Esophagus muscularis mucosa (tissue), 4 donors: Measurements from ENCODE around the gene LRRC14B. TPM values are rescaled to one million over a fixed set of nuclear protein-coding genes. Genes with fewer than 3 reads are reported as not detected.
A peak's percentile ranks its signal among the peaks of the same experiment; 100 is the strongest.
"Not testable (repeated sequence)": the region's sequence is repeated elsewhere in the genome, so short reads cannot be mapped to it uniquely, and the experiment has no call there.

Experiments used
- DNase-seq: peaks from one replicate; pipeline ENCODE4 v3.0.0-alpha.2; 2017; ENCODE audit errors: extremely low spot score
- H3K27ac ChIP-seq, 4 donors: fragments of 200-600 bp; sonication (generic); replicated peaks in 1 of 4; 1 replicate in 3 of 4; 2 replicates in 1 of 4; pipeline ENCODE4 v1.5.1; 2016 to 2019; ENCODE audit warnings: mild to moderate bottlenecking in 1 of 4
- H3K27me3 ChIP-seq, 4 donors: fragments of 200-600 bp; sonication (generic); one replicate each; pipeline versions ENCODE4 v1.5.1 to v1.6.0; 2016 to 2019
- H3K36me3 ChIP-seq, 4 donors: fragments of 200-600 bp; sonication (generic); one replicate each; pipeline ENCODE4 v1.5.1; 2016 to 2019
- H3K4me1 ChIP-seq, 4 donors: fragments of 200-600 bp; sonication (generic); one replicate each; pipeline ENCODE4 v1.5.1; 2016 to 2019
- H3K4me3 ChIP-seq, 4 donors: fragments of 200-600 bp; sonication (generic); 1 replicate in 2 of 4; 2 replicates in 2 of 4; pipeline ENCODE4 v1.5.1; 2016 to 2019; ENCODE audit warnings: mild to moderate bottlenecking in 4 of 4, moderate library complexity in 1 of 4
- H3K9me3 ChIP-seq, 4 donors: fragments of 200-600 bp; sonication (generic); 1 replicate in 3 of 4; 2 replicates in 1 of 4; pipeline ENCODE4 v1.5.1; 2016 to 2019
- EP300 ChIP-seq: sonication (generic); formaldehyde crosslinking; IDR thresholded peaks from one replicate; pipeline ENCODE4 v1.6.1; 2017; ENCODE audit warnings: antibody characterized with exemption
- POLR2A ChIP-seq: fragments of 450-650 bp; IDR thresholded peaks from one replicate; pipeline ENCODE4 v1.6.1; 2017; ENCODE audit warnings: antibody characterized with exemption, moderate library complexity, mild to moderate bottlenecking, low read depth
- POLR2AphosphoS5 ChIP-seq, 2 donors: sonication (generic); formaldehyde crosslinking; IDR thresholded peaks; one replicate each; pipeline ENCODE4 v1.6.1; 2017; ENCODE audit warnings: antibody characterized with exemption in 2 of 2
- WGBS: methylation state at CpG from one replicate; pipeline ENCODE4 v1.1.5; 2018; 5-methylcytosine and 5-hydroxymethylcytosine counted together
- intact Hi-C: fragments of 100-400 bp; cut with DNase I; formaldehyde crosslinking; loops from one replicate; pipeline ENCODE4 v1.15.1; 2023
- total RNA-seq, 4 donors: library from RNA; depleted of rRNA; stranded (reverse); fragments of >200 nt; gene quantifications; one replicate each; pipeline versions ENCODE4 v1.1.0 to v1.2.1, GENCODE V29; 2016
- TF ChIP-seq, protein P1 (sequence below), 3 experiments: fragments of 200-600 bp in 2 of 3; fragments of 450-650 bp in 1 of 3; sonication (generic) in 2 of 3; IDR thresholded peaks; one replicate each; pipeline ENCODE4 v1.5.1; 2017 to 2019; ENCODE audit warnings: antibody characterized with exemption in 3 of 3, mild to moderate bottlenecking in 2 of 3, moderate library complexity in 1 of 3

LRRC14B gene
- total RNA-seq, 4 donors from 2014 or later, result not detected

DNA sequence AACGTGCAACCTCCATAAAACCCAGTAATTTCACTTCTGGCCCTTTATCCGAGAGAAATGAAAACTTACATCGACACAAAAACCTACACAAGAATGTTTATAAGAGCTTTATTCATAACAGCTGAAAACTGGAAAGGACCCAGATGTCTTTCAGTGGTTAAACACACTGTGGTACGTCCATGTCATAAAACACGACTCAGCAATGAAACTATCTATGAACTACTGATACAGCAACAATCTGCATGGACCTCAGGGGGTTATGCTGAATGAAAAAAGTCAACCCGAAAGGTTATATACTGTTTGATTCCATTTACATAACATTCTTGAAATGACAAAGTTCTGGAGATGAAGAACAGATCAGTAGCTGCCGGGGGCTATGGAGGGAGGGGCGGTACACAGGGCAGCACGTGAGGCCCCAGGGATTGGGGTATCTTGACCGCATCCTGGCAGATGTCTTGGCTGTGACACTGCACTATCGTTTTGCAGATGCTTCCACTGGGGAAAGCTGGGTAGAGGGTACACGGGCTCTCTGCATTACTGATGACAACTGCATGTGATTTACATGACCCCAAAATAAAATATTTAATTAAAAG is 22.6 kb downstream of the LRRC14B start:
- Histone ChIP-seq H3K4me3 (no peak overlapping the region), H3K4me1 (peaks cover 4 to 31% (median 24%) of the 10 kb centered on the region in 4 donors), H3K27ac (no peak overlapping the region), H3K27me3 (no peaks in the 10 kb centered on the region), H3K9me3 (no peaks in the 10 kb centered on the region), H3K36me3 (peaks cover 0 to 22% (median 4%) of the 10 kb centered on the region in 4 donors)
- WGBS, result 93% methylated on average over 12 of the region's 12 CpGs
- TF ChIP-seq EP300 (no peak), POLR2AphosphoS5 (IDR thresholded peaks at IDR 0.05) (no peak), POLR2A (no peak)
- TF ChIP-seq, protein P1, sequence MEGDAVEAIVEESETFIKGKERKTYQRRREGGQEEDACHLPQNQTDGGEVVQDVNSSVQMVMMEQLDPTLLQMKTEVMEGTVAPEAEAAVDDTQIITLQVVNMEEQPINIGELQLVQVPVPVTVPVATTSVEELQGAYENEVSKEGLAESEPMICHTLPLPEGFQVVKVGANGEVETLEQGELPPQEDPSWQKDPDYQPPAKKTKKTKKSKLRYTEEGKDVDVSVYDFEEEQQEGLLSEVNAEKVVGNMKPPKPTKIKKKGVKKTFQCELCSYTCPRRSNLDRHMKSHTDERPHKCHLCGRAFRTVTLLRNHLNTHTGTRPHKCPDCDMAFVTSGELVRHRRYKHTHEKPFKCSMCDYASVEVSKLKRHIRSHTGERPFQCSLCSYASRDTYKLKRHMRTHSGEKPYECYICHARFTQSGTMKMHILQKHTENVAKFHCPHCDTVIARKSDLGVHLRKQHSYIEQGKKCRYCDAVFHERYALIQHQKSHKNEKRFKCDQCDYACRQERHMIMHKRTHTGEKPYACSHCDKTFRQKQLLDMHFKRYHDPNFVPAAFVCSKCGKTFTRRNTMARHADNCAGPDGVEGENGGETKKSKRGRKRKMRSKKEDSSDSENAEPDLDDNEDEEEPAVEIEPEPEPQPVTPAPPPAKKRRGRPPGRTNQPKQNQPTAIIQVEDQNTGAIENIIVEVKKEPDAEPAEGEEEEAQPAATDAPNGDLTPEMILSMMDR (IDR thresholded peaks at IDR 0.05), result no peak
- intact Hi-C loops, result no loop called here
- no peak for DNase-seq

DNA sequence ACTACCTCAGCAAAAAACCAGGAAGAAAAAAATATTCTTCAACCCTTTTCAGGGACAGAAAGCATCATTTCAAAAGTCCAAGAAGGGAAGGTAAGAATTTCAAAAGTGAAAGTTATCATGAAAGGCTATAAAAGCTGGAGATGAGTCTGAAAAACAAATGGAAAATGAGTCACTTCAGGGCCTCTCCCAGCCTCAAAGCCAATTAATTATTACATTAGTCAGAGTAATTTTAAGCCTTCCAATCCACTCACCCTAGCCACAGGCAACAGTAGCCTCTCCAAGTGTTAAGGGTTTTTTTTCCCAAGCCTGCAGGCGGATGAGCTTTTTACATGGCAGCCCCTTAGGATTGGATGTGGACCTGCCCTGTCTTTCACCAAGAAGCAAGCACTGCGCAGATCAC is 24.0 kb downstream of the LRRC14B start:
- peaks cover 0 to 22% (median 4%) of the 10 kb centered on the region in 4 donors for H3K36me3 ChIP-seq
- WGBS, result 75% methylated on average over 2 of the region's 2 CpGs

DNA sequence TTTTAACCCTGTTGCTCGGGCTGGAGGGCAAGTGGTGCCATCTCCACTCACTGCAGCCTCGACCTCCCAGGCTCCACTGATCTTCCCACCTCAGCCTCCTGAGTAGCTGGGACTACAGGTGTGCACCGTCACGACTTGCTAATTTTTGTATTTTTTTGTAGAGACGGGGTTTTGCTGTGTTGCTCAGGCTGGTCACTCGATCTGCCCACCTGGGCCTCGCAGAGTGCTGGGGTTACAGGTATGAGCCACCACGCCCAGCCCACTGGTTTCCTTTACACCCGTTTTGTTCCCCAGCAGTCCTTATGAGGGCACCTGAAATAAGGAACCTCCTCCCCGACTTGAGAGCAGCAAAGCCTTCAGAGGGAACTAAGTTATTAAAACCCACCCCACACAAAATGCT is 24.8 kb downstream of the LRRC14B start:
- H3K4me3 ChIP-seq, H3K27ac ChIP-seq, H3K9me3 ChIP-seq, intact Hi-C loops, H3K27me3 ChIP-seq, DNase-seq: not testable (repeated sequence)
- peaks cover 0 to 22% (median 4%) of the 10 kb centered on the region in 4 donors for H3K36me3 ChIP-seq
- WGBS, result 85% methylated on average over 9 of the region's 10 CpGs
- peaks cover 14 to 50% (median 41%) of the 10 kb centered on the region in 4 donors for H3K4me1 ChIP-seq

More for the DNA sequence above, 24.0 kb downstream of the LRRC14B start:
- H3K27me3 ChIP-seq, H3K9me3 ChIP-seq, H3K27ac ChIP-seq, intact Hi-C loops, DNase-seq, H3K4me3 ChIP-seq: not testable (repeated sequence)
- peaks cover 10 to 42% (median 33%) of the 10 kb centered on the region in 4 donors for H3K4me1 ChIP-seq

DNA sequence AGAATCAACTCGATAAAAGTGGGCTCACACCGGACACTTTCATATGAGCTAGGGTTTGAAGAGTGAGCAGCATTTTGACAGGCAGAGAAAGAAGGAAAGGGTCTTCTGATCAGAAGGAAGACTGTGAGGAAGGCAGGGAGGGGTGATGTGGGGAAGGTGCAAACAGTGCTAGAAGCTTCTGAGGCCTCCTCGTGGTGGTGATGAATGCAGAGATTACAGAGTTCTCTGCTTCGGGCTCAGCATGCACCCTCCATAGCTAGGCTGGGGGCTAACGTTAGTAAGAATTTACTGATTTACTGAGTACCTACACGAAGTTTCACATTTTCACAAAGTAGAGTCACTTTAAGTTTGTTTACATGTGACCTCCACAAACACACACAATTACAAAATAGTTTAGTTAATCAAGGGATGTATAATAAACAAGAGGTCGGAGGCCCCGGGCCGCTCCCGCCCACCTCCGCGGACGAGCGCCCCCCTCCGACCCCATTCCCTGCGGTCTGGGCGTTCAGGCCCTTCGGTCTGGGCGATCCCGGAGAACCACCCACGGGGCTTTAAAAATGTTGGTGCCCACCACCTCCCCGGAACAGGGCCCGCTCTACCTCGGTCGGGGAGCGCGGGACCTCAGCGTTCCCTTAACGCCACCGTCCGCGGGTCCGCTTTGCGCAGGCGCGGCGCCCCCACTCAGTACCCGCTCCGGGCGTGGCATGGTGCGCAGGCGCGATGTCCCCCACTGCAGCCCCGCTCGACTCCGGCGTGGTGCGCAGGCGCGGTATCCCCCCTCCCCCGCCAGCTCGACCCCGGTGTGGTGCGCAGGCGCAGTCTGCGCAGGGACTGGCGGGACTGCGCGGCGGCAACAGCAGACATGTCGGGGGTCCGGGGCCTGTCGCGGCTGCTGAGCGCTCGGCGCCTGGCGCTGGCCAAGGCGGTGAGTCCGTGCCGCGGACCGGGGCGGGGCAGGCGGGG is 26.5 kb downstream of the LRRC14B start, which contains the start of the genes CCDC127 and SDHA:
CCDC127 (minus strand) TSS at position 660 of the 963 bp plus-strand sequence. CDS start 1,304 bp downstream, outside the sequence.
SDHA (plus strand) TSS at position 827 of the 963 bp plus-strand sequence; CDS start at position 863, 36 bp downstream.
- peaks cover 31 to 64% (median 57%) of the 10 kb centered on the region in 4 donors for H3K4me1 ChIP-seq
- peak within 1 kb of the TSS; percentile 93 to 99 (median 96) for H3K4me3 ChIP-seq
- WGBS, result 2% methylated on average over 40 of the region's 75 CpGs
- intact Hi-C loops, H3K27me3 ChIP-seq, H3K9me3 ChIP-seq: not testable (repeated sequence)
- TF ChIP-seq, protein P1 (IDR thresholded peaks at IDR 0.05), result peak; percentile 24 to 47 (median 35)
- peak; percentile 96 to 98 for TF ChIP-seq POLR2AphosphoS5 (IDR thresholded peaks at IDR 0.05)
- TF ChIP-seq POLR2A, result peak; percentile 81
- DNase-seq, result peak; percentile 98
- H3K36me3 ChIP-seq, result peaks cover 0 to 22% (median 4%) of the 10 kb centered on the region in 4 donors
- peak within 1 kb of the TSS; percentile 90 to 94 (median 92) for H3K27ac ChIP-seq

DNA sequence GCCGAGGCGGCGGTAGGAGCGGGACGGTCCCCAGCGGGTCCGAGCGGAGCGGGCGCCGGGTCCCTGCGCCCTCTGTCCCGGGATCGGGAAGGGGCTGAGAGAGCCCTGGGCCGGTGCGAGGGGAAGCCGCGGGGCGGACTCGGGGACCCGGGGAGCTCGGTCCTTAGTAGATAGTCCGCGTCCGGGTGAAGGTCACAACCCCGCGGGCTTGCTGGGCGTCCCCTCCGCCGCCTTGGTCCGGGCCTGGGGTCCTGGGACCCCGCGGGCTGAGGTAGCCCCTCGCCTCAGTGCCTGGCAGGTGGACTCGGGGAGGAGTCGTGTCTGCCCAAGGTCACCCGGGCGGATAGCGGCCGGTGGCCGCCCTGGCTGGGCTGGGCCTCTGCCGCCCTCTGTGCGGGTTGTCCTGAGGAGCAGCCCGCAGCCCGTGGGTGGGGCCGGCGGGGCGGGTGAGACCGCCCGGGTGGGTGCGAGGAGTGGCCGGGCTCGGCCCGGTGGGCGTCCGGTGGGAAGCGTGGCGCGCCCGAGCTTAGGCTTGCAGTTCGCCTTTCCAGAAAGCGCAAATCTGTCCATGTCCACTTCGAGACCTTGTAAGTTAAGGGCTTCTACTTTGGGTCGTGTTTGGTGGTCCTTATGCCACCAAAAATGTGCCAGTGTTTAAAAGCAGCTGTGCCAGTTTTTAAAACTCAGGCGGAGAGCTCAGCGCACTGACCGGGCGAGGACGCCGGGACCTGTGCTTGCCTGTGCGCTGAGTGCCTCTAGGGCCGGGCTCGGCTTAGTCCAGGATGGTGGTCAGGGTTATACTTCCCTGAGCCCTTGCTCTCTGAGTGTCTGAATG is 27.4 kb downstream of the LRRC14B start:
- Histone ChIP-seq H3K36me3 (peaks cover 0 to 18% (median 4%) of the 10 kb centered on the region in 4 donors), H3K27me3 (no peaks in the 10 kb centered on the region), H3K27ac (peak overlapping the region; percentile 90 to 94 (median 92)), H3K4me1 (peaks cover 32 to 72% (median 65%) of the 10 kb centered on the region in 4 donors), H3K4me3 (peak overlapping the region; percentile 93 to 99 (median 96)), H3K9me3 (no peaks in the 10 kb centered on the region)
- TF ChIP-seq POLR2A (no peak), POLR2AphosphoS5 (IDR thresholded peaks at IDR 0.05) (no peak)
- TF ChIP-seq, protein P1 (IDR thresholded peaks at IDR 0.05), result peak in 1 of 3 experiments; percentile 9
- WGBS, result under 1% methylated on average over 30 of the region's 73 CpGs
- no peak for DNase-seq
- intact Hi-C loops, result no loop called here
